Mesenchymal stem cell (in vitro differentiated cells and primary cell): Measurements from ENCODE around the gene CPNE7.

Source experiments
- DNase-seq: peaks from one replicate; pipeline ENCODE4 v3.0.0-alpha.2; 2013
- H2AFZ ChIP-seq: one replicate; pipeline ENCODE4 v1.6.1; 2013; ENCODE audit warnings: low read depth, mild to moderate bottlenecking, control low read depth, inconsistent platforms, low read length, moderate library complexity
- H2AK5ac ChIP-seq: 2 replicates; pipeline ENCODE4 v1.6.1; 2013; ENCODE audit warnings: low read length, moderate library complexity, mild to moderate bottlenecking, inconsistent platforms; ENCODE audit not compliant: severe bottlenecking
- H2BK120ac ChIP-seq: one replicate; pipeline ENCODE4 v1.6.1; 2013; ENCODE audit warnings: low read depth, mild to moderate bottlenecking, inconsistent platforms, low read length, moderate library complexity
- H2BK12ac ChIP-seq, 2 experiments: one replicate each; pipeline ENCODE4 v1.6.1; 2013; ENCODE audit warnings: inconsistent platforms in 2 of 2, low read length in 2 of 2, mild to moderate bottlenecking in 2 of 2, moderate library complexity in 2 of 2, control low read depth in 1 of 2
- H2BK15ac ChIP-seq: one replicate; pipeline ENCODE4 v1.6.1; 2013; ENCODE audit warnings: mild to moderate bottlenecking, low read depth, inconsistent platforms; ENCODE audit not compliant: poor library complexity, severe bottlenecking
- H2BK5ac ChIP-seq: 2 replicates; pipeline ENCODE4 v1.6.1; 2013; ENCODE audit warnings: low read depth, mild to moderate bottlenecking, low read length, control low read depth, inconsistent platforms; ENCODE audit not compliant: poor library complexity, severe bottlenecking
- H3K14ac ChIP-seq, 2 experiments: one replicate each; pipeline ENCODE4 v1.6.1; 2013; ENCODE audit warnings: inconsistent platforms in 2 of 2, low read length in 2 of 2, control low read depth in 1 of 2, mild to moderate bottlenecking in 1 of 2, moderate library complexity in 1 of 2
- H3K18ac ChIP-seq, 2 experiments: one replicate each; pipeline ENCODE4 v1.6.1; 2013; ENCODE audit warnings: inconsistent platforms in 2 of 2, low read length in 2 of 2, control low read depth in 1 of 2, low read depth in 1 of 2, mild to moderate bottlenecking in 1 of 2
- H3K23ac ChIP-seq, 2 experiments: one replicate each; pipeline ENCODE4 v1.6.1; 2013; ENCODE audit warnings: inconsistent platforms in 2 of 2, low read length in 2 of 2, mild to moderate bottlenecking in 2 of 2, moderate library complexity in 2 of 2, control low read depth in 1 of 2
- H3K27ac ChIP-seq: 2 replicates; pipeline ENCODE4 v1.5.1; 2013; ENCODE audit warnings: mild to moderate bottlenecking, moderate library complexity, low read length, control low read depth, inconsistent platforms; ENCODE audit not compliant: poor library complexity, severe bottlenecking
- H3K27me3 ChIP-seq, 2 experiments: 2 replicates each; pipeline versions ENCODE4 v1.6.1 to v1.7.0; 2013; ENCODE audit warnings: low read length in 2 of 2, mild to moderate bottlenecking in 2 of 2, moderate library complexity in 2 of 2, control low read depth in 1 of 2, inconsistent platforms in 1 of 2; ENCODE audit not compliant: control insufficient read depth in 1 of 2, insufficient read depth in 1 of 2
- H3K36me3 ChIP-seq, 2 experiments: 2 replicates each; pipeline versions ENCODE4 v1.6.1 to v1.7.0; 2013; ENCODE audit warnings: low read length in 2 of 2, control low read depth in 1 of 2, inconsistent platforms in 1 of 2, low read depth in 1 of 2, mild to moderate bottlenecking in 1 of 2; ENCODE audit not compliant: insufficient read depth in 2 of 2, control insufficient read depth in 1 of 2
- H3K4ac ChIP-seq, 2 experiments: one replicate each; pipeline ENCODE4 v1.6.1; 2013; ENCODE audit warnings: inconsistent platforms in 2 of 2, low read length in 2 of 2, mild to moderate bottlenecking in 2 of 2, moderate library complexity in 2 of 2, control low read depth in 1 of 2, low read depth in 1 of 2
- H3K4me1 ChIP-seq: 2 replicates; pipeline ENCODE4 v1.6.1; 2013; ENCODE audit warnings: low read depth, low read length, control low read depth; ENCODE audit not compliant: control insufficient read depth, insufficient read depth
- H3K4me2 ChIP-seq: 2 replicates; pipeline ENCODE4 v1.6.1; 2013; ENCODE audit warnings: low read length, mild to moderate bottlenecking, inconsistent platforms; ENCODE audit not compliant: poor library complexity, severe bottlenecking
- H3K4me3 ChIP-seq, 2 experiments: 2 replicates each; pipeline versions ENCODE4 v1.5.1 to v1.7.0; 2013; ENCODE audit warnings: low read length in 2 of 2, mild to moderate bottlenecking in 2 of 2, control low read depth in 1 of 2, low read depth in 1 of 2; ENCODE audit not compliant: insufficient read depth in 1 of 2
- H3K79me1 ChIP-seq: replicated peaks from 2 replicates; pipeline ENCODE4 v1.6.1; 2013; ENCODE audit warnings: mild to moderate bottlenecking, control low read depth, low read length, inconsistent platforms; ENCODE audit not compliant: poor library complexity, severe bottlenecking
- H3K9ac ChIP-seq: 2 replicates; pipeline ENCODE4 v1.7.0; 2013; ENCODE audit warnings: mild to moderate bottlenecking, low read length, moderate library complexity
- H3K9me3 ChIP-seq: 2 replicates; pipeline ENCODE4 v1.7.0; 2013; ENCODE audit warnings: mild to moderate bottlenecking, low read length; ENCODE audit not compliant: control insufficient read depth
- H4K8ac ChIP-seq: one replicate; pipeline ENCODE4 v1.6.1; 2013; ENCODE audit warnings: inconsistent platforms, mild to moderate bottlenecking, low read length, moderate library complexity
- H4K91ac ChIP-seq: one replicate; pipeline ENCODE4 v1.6.1; 2013; ENCODE audit warnings: mild to moderate bottlenecking, low read length, inconsistent platforms
- whole genome bisulfite sequencing: methylation state at CpG from one replicate; pipeline ENCODE4 v1.1.7; 2013; ENCODE audit warnings: mixed read lengths; 5-methylcytosine and 5-hydroxymethylcytosine counted together

CPNE7 gene

GRCh38 chr16:89581045-89581695 lies 5.6 kb downstream of the CPNE7 start:
- Histone ChIP-seq H3K4me3 (no peak overlapping the region), H3K4me1 (peaks cover 40% of the 10 kb centered on the region), H3K79me1 (peaks cover 2% of the 10 kb centered on the region), H3K14ac (no peak overlapping the region), H3K18ac (peak overlapping the region; percentile 84 to 90), H2BK120ac (no peak overlapping the region), H2BK5ac (no peak overlapping the region), H2BK15ac (no peak overlapping the region), H3K23ac (no peak overlapping the region), H3K4ac (peak overlapping the region in 1 of 2 experiments; percentile 14), H3K9ac (no peak overlapping the region), H4K8ac (peak overlapping the region; percentile 58), H3K9me3 (no peaks in the 10 kb centered on the region), H3K4me2 (no peak overlapping the region), H3K27ac (peak overlapping the region; percentile 65), H3K27me3 (peaks cover 0 to 14% of the 10 kb centered on the region in 2 experiments), H2AK5ac (peak overlapping the region; percentile 18), H3K36me3 (peaks cover 0 to 14% of the 10 kb centered on the region in 2 experiments), H2AFZ (no peak overlapping the region), H2BK12ac (peak overlapping the region; percentile 59 to 71), H4K91ac (peak overlapping the region; percentile 34)
- peak; percentile 99 for DNase-seq
- 32% methylated on average over 33 of the region's 33 CpGs for WGBS

GRCh38 chr16:89581861-89582563 lies 6.5 kb downstream of the CPNE7 start:
- Histone ChIP-seq H3K27me3 (peaks cover 0 to 7% of the 10 kb centered on the region in 2 experiments), H3K4ac (peak overlapping the region; percentile 75 to 93), H2BK5ac (no peak overlapping the region), H2AK5ac (peak overlapping the region; percentile 96), H3K4me3 (no peak overlapping the region), H3K9me3 (no peaks in the 10 kb centered on the region), H3K18ac (peak overlapping the region; percentile 84 to 90), H2BK12ac (peak overlapping the region; percentile 55 to 71), H3K9ac (peak overlapping the region; percentile 46), H4K8ac (peak overlapping the region; percentile 90), H2BK120ac (peak overlapping the region; percentile 81), H3K36me3 (peaks cover 0 to 14% of the 10 kb centered on the region in 2 experiments), H3K4me1 (peaks cover 34% of the 10 kb centered on the region), H4K91ac (peak overlapping the region; percentile 98), H3K27ac (peak overlapping the region; percentile 65), H3K23ac (peak overlapping the region in 1 of 2 experiments; percentile 23), H2AFZ (peak overlapping the region; percentile 40), H3K4me2 (no peak overlapping the region), H3K14ac (no peak overlapping the region), H2BK15ac (no peak overlapping the region), H3K79me1 (peaks cover 2% of the 10 kb centered on the region)
- DNase-seq: peak; percentile 62
- 56% methylated on average over 15 of the region's 15 CpGs for WGBS

GRCh38 chr16:89582614-89583196 lies 7.1 kb downstream of the CPNE7 start:
- Histone ChIP-seq H3K9ac (peak overlapping the region; percentile 46), H2BK12ac (peak overlapping the region; percentile 55 to 71), H3K14ac (peak overlapping the region in 1 of 2 experiments; percentile 80), H3K23ac (no peak overlapping the region), H4K8ac (peak overlapping the region; percentile 90), H3K4me3 (no peak overlapping the region), H3K4ac (peak overlapping the region; percentile 75 to 93), H2BK15ac (peak overlapping the region; percentile 4), H3K4me1 (peaks cover 32% of the 10 kb centered on the region), H3K4me2 (no peak overlapping the region), H3K79me1 (peaks cover 2% of the 10 kb centered on the region), H3K9me3 (no peaks in the 10 kb centered on the region), H2BK5ac (no peak overlapping the region), H2AFZ (peak overlapping the region; percentile 40), H3K27ac (peak overlapping the region; percentile 65), H2BK120ac (peak overlapping the region; percentile 81), H3K36me3 (peaks cover 0 to 14% of the 10 kb centered on the region in 2 experiments), H3K18ac (peak overlapping the region; percentile 79 to 90), H4K91ac (peak overlapping the region; percentile 98), H2AK5ac (peak overlapping the region; percentile 96), H3K27me3 (no peaks in the 10 kb centered on the region)
- WGBS: 94% methylated on average over 19 of the region's 19 CpGs
- DNase-seq: no peak
